Activated T-cell treated with anti-CD3 and anti-CD28 coated beads for 1 hour (primary cell): ENCODE results near the gene TTC12.

Experiments
- DNase-seq: peaks from one replicate; pipeline ENCODE4 v3.0.0-alpha.2; 2020; ENCODE audit warnings: low read depth

The TTC12 gene

GRCh38 chr11:113324250-113324649 lies 9.9 kb downstream of the TTC12 start:
- DNase-seq = no peak

DNA sequence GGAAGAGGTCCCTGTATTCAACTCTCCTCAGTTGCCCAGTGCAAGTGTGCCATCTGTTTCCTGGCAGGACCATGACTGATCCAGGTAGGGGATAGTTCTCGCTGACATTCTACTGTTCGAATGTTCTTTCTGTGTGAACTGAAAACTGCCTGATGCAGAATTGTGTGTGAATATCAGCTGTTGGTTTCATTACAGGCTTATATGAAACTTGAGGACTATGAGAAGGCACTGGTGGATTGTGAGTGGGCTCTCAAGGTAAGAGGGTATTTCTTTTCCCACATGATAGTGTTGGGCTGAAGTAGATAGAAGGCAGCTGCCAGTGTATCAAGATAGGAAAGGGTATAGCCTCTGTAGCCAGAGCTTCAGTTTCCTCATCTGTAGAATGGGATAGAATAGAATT lies 15.3 kb downstream of the TTC12 start:
- no peak for DNase-seq

DNA sequence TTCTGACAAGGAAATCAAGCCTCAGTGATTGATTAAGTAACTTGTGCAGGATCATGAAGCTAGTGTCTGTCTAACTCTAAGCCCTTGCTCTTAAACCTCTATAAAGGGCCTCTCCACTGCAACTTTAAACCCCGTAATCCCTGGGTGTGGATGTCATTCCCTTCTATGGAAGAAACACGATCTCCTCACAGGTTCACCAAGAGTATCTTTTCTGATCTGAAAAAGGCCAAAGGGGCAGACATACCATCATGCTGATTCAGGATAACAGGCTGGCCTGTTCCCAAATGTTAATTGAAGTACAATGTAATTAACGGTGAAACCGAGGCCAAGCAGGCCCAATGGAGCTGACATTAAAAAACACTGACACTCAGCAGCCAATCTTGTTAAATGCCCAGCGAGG lies 17.1 kb downstream of the TTC12 start:
- no peak for DNase-seq

GRCh38 chr11:113332023-113332422 lies 17.6 kb downstream of the TTC12 start:
- no peak for DNase-seq

DNA sequence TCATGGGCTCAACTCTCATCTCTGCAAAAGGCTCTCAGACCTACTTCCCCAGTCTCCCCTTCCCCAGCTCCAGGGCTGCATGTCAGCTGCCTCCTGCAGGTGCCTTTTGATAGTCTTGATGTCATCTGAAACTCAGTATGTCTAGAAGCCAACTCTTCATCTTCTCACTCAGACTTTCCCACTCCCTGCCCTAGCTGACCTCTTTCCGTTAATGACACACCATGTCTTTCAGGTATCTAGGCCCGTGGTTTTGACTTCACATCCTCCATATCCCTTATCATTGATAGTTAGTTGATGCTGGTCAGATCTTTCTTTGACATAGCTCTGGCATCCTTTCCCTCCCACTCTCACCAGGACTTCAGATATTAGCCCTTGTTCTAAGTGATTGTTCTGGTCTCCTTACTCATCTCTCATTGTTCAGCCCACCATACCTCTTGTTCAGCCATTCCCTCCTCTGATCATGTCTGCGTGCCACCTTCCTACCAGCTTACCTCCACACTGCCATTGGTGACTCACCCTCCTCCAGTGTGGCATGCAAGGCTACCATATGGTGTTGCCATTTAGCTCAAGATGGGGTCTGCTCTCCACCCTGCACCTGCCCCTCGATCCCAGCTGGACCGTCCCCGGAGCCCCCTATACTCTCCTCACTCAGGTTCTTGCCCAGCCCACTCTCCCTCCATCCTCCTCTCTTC lies 18.4 kb downstream of the TTC12 start:
- DNase-seq = no peak

DNA sequence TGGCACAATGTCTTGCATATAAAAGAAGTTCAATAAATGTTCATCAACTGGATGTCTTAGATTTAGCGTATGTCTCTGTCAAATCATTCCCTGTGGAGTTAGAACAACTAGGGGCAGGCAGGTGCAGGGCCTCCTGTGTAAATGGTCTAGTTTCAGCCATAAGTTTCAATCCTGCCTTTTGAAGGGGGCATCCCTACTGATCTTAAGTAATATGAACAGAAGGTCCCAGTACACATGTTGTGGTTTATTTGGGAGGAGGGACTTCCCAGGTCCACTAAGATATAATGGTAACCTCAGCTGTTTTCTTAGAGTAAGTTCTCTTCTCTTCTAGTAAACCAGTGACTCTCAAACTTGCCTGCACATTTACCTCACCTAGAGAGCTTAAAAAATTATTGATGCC lies 19.8 kb downstream of the TTC12 start:
- no peak for DNase-seq

DNA sequence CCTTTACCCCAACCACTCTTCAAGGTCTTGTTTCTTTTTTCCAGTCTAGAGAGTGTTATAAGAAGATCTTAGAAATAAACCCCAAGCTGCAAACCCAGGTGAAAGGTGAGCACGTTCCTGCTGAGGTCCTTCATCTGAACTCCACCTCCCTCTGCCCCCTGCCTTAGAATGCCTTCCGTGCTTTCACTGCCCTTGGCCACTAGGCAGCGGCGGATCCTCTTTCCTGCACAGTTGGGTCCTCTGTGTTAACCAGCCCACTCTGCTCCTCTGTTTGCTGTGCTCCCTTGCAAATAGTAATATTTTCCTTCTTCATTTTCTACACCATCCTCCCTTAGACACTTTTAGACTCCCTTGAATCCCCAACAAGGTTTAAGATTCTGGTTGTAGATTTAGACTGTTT lies 24.3 kb downstream of the TTC12 start:
- no peak for DNase-seq

DNA sequence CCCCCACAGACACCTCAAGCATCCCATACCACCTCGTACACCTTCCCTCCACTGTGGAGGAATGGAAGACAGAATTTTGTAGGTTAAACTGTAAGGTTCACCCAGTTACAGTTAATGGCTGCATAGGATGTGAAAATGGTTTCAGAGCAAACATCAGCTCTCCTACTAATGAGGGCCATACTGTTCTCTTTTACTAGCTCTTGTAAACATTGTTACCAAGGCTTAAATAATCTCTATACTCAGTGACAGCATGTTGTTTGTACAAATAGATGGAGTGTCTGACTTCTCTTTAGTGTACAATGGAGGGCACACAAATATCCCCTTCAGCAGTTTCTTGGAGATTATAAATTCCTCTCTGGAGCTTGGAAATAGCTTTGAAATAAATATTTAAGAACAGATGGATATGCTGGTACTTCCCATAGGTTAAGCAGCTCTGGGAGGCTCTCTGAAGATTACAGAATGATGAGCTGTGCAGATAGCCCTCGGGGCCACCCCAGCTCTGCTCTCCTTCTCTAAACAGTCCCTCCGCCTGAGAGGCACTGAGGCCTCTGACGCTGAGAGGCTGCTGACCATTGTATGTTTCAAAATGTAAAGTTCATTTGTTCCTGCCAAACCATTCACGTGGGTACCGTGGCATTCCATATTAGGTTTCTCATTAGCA lies 25.7 kb downstream of the TTC12 start:
- DNase-seq = no peak

- no peak for DNase-seq
Measured at GRCh38 chr11:113341388-113342165, 27.2 kb downstream of the TTC12 start.

DNA sequence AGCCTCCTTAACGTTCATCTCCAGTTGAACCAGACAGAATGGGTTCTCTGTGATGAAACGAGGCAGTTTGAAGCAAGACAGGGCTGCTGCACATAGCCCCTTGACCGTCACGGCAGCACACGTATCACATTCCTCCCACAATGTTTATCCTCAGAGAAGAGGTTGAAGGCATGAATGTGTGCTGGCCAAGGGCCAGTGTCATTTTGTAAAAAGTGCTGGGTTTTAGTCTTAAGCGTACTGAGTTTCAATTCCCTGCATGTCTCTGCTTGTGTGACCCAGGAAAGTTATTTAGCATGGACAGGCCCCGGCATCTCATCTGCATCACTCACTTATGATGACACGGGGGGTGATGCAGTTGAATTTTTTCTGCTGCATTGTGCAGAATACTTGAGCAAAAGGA lies 31.6 kb downstream of the TTC12 start:
- DNase-seq = no peak

- no peak for DNase-seq
Measured at GRCh38 chr11:113349528-113349927, 35.1 kb downstream of the TTC12 start.

- no peak for DNase-seq
Measured at GRCh38 chr11:113350336-113351067, 36.1 kb downstream of the TTC12 start.

DNA sequence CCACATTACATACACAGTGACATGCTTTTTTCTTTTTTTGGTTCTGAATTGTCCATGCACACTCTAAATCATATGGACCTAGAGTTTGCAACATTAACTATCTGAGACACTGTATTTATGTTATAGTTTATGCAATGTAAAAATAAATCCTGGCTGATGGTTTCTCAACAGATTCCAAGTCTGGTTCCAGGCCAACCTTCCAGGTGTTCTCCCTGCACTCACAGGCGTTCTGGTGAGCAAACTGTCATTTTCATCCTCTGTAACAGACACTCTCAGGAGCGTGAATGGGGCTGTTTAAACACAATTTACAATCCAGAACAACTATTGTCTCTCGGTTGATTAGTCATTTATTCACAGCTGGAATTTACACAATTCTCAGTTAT lies 36.7 kb downstream of the TTC12 start:
- DNase-seq = no peak

GRCh38 chr11:113351480-113351879 lies 37.1 kb downstream of the TTC12 start:
- no peak for DNase-seq

DNA sequence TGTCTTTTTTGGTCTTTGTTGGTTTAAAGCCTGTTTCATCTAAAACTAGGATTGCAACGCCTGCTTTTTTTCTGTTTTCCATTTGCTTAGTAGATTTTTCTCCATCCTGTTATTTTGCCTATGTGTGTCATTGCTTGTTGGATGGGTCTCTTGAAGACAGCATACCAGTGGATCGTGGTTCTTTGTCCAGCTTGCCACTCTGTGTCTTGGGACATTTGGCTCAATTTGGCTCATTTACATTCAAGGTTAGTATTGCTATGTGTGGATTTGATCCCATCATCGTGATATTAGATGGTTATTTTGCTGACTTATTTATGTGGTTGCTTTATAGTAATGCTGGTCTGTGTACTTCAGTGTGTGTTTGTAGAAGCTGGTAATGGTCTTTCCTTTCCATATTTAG lies 41.8 kb downstream of the TTC12 start:
- DNase-seq = no peak

- DNase-seq = no peak
Measured at GRCh38 chr11:113363406-113363805, 49.0 kb downstream of the TTC12 start.

DNA sequence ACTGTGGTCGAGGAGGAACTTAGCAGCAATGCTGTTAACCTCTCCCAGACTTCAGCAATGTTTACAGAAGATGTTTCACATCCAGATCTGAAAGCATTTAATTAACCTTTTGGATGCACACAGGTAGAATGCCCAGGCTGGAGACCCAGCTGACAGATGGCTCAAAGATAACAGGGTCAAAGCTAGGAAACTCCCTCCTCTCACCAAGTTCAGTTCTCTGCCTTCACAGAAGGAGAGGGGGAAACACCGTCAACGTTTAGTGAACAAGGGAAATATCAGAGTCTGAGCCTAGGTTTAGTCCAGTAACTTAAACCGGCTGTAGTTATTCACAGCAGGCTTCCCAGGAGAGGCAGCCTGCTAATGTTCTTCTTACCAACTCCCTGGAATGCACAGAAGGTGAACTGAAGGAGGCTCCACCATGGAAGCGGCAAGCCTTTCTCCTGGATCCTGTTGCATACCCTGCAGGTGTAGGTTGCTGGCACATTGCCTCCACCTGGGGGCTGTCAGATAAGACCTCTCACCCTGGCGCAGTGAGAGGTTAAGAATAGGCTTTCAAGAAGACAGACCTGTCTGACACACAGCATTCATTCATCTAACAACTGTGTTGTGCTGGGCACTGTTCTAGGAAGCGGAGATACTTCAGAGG lies 49.7 kb downstream of the TTC12 start:
- DNase-seq = no peak

DNA sequence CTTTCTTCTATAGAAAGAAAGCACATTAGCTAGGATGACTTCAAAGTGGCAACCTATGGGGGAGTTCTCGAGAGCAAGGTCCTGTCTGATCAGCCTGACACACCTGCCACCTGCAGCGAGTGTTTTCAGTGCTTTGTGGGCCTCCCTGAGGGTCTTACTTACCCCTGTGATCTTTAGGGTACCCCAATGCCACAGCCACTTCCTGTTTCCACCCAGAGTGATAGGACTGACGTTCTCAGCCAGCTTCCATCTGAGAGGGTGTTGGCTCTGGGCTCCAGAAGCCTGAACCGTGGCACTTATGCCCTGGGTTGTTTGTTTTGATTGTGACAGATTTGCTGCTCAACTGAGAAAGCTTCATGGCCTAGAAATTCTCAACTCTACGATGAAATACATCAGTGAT lies 51.5 kb downstream of the TTC12 start:
- no peak for DNase-seq

GRCh38 chr11:113369411-113369810 lies 55.0 kb downstream of the TTC12 start:
- no peak for DNase-seq

DNA sequence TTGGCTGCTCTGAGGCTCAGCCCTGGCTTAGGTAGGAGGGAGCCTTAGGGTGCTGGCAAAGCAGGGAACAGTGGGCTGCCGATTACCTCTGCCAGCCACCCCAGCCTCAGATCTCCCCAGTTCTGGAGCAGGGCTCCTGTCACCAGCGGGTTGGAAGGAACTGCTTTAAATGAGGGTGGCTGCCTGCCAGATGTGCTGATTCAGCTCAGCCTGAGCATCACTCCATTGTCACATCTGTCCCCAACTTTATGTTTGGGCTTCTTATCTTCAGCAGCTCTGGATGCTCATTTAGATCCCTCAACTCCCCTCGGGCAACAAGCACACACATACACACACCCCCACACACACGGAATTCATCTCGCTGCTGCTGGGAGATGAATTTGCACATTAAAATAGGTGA lies 56.3 kb downstream of the TTC12 start:
- DNase-seq = no peak

DNA sequence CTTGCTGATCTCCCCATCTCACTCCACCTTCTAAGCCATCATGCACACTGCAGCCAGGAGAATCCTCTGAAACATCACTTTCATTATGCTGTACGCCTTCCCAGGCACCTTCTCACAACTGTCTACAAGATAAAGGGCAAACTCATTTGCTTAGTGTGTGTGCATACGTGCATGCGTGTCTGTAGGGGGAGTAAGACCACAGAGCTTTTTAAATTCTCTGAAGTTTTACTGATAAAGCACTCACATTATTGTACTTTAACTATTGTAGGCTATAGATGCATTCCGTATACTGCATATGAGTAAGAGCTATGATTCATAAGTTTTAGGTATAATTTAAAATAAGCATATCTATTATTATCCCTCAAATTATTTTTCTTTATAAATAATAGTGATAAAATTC lies 57.9 kb downstream of the TTC12 start:
- no peak for DNase-seq

DNA sequence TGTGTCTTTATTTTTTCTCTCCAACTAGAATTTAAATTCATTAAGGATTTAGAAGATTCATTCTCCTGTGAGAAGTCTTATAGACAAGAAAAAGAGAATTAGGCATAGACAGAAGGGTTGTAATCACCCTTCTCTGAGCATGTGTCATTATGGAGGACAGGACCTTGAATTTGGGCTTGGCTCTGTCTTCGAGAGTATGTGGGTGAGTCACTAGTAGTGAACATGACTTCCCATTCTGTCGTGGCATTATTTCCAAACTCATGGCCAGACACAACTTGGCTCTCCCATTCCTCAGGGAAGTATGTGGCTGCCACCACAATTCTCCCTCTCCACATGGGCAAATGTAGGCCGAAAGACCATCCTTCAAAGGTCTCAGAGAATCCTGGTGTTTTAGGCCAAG lies 58.9 kb downstream of the TTC12 start:
- no peak for DNase-seq
